Medulla oblongata (tissue), 1 donor: ENCODE data around the gene SAGE1.
"Not testable (repeated sequence)": the region's sequence is repeated elsewhere in the genome, so short reads cannot be mapped to it uniquely, and the experiment has no call there.

Source experiments
- DNase-seq: peaks from one replicate; pipeline ENCODE4 v3.0.0-alpha.2; 2015; ENCODE audit errors: extremely low spot score

The SAGE1 gene, protein sequence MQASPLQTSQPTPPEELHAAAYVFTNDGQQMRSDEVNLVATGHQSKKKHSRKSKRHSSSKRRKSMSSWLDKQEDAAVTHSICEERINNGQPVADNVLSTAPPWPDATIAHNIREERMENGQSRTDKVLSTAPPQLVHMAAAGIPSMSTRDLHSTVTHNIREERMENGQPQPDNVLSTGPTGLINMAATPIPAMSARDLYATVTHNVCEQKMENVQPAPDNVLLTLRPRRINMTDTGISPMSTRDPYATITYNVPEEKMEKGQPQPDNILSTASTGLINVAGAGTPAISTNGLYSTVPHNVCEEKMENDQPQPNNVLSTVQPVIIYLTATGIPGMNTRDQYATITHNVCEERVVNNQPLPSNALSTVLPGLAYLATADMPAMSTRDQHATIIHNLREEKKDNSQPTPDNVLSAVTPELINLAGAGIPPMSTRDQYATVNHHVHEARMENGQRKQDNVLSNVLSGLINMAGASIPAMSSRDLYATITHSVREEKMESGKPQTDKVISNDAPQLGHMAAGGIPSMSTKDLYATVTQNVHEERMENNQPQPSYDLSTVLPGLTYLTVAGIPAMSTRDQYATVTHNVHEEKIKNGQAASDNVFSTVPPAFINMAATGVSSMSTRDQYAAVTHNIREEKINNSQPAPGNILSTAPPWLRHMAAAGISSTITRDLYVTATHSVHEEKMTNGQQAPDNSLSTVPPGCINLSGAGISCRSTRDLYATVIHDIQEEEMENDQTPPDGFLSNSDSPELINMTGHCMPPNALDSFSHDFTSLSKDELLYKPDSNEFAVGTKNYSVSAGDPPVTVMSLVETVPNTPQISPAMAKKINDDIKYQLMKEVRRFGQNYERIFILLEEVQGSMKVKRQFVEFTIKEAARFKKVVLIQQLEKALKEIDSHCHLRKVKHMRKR

DNA sequence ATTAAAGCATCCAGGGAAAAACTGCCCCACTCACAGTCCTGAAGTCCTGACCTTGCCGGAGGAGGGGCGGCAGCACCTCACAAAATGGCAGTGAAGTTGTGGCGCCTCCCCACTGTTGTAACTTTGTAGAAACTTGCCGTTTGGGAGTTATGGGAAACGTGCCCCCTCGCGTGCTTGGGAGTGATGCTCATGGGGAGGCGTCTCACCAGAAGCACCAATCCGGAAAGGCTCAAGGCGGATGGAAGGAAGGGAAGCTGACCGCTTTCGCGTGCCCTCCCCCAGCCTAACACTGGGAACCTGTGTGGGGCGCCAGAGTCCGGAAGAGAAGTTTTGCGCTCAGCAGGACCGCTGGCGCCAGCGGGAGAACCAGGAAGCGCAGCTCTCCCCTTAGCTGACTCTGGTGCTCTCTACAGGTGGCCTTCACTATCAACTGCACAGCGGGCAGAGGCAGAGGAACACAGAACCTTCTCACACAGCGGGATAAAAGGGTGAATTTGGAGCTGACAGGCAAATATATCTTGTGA lies at the start of gene SAGE1, which contains the start of gene CT45A10:
SAGE1 (plus strand) TSS at position 423 of the 524 bp plus-strand sequence. CDS start 2,527 bp downstream, outside the sequence.
CT45A10 (minus strand) TSS at position 151 of the 524 bp plus-strand sequence. CDS start 8,100 bp downstream, outside the sequence.
- no peak for DNase-seq

DNA sequence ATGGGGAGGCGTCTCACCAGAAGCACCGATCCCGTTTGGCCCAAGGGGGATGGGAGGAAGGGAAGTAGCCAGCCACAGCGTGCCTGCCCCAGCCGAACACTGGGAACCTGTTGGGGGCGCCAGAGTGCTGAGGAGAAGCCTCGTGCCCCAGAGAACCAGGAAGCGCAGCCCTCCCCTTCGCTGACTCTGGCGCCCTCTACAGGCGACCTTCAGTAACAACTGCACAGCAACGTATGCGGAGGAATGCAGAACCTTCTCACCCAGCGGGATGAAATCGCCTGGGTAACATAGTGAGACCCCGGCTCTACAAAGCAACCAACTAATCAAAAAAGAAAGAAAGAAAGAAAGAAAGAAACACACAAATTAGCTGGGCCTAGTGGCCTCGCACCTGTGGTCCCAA lies 39.1 kb upstream of the SAGE1 start, which contains the start of gene CT45A8:
CT45A8 (minus strand) TSS at position 101 of the 400 bp plus-strand sequence. CDS start 3,755 bp downstream, outside the sequence.
- DNase-seq = not testable (repeated sequence)

DNA sequence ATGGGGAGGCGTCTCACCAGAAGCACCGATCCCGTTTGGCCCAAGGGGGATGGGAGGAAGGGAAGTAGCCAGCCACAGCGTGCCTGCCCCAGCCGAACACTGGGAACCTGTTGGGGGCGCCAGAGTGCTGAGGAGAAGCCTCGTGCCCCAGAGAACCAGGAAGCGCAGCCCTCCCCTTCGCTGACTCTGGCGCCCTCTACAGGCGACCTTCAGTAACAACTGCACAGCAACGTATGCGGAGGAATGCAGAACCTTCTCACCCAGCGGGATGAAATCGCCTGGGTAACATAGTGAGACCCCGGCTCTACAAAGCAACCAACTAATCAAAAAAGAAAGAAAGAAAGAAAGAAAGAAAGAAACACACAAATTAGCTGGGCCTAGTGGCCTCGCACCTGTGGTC lies 21.8 kb upstream of the SAGE1 start, which contains the start of gene CT45A9:
CT45A9 (minus strand) TSS at position 101 of the 400 bp plus-strand sequence. CDS start 3,751 bp downstream, outside the sequence.
- not testable (repeated sequence) for DNase-seq

DNA sequence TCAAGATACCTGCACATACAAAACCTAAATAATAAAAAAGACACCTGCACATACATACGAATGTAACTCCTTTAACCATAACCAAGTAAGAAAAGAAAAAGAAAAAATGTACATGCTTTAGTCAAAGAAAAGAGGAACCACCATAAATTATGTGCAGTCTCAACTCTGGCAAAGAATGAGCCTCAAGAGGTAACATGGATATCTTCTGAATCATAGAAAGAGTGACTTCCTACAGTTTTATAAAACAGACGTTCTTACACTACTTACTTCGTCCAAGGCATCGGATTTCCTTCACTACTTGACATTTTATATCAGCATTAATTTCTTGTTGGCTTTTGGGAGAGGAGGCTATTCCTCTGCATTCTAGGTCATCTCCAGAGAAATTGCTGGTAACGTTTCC lies 10.8 kb upstream of the SAGE1 start:
- not testable (repeated sequence) for DNase-seq

DNA sequence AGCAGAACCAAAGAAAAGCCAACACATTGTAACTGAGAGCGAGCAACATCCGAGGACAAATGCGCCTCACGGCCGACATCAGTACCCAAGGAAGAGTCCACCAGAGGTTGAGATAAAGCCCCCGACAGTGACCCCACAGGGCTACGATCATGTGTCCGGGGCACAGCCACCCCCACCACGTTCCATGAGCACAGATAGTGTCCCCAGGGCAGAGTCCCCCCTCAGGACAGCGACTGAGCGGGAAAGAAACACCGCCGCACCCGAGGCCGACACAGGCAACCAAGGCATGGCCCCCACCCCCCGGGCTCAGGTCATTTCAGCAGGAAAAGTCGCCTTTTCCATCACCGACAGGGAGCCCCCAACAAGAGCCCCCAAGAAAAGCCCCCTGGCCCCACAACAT lies 5.3 kb upstream of the SAGE1 start:
- DNase-seq = not testable (repeated sequence)

DNA sequence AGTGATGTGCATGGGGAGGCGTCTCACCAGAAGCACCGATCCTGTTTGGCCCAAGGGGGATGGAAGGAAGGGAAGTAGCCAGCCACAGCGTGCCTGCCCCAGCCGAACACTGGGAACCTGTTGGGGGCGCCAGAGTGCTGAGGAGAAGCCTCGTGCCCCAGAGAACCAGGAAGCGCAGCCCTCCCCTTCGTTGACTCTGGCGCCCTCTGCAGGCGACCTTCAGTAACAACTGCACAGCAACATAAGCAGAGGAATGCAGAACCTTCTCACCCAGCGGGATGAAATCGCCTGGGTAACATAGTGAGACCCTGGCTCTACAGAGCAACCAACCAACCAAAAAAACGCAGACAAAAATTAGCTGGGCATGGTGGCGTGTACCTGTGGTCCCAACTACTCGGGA lies 4.5 kb upstream of the SAGE1 start:
- DNase-seq = not testable (repeated sequence)

DNA sequence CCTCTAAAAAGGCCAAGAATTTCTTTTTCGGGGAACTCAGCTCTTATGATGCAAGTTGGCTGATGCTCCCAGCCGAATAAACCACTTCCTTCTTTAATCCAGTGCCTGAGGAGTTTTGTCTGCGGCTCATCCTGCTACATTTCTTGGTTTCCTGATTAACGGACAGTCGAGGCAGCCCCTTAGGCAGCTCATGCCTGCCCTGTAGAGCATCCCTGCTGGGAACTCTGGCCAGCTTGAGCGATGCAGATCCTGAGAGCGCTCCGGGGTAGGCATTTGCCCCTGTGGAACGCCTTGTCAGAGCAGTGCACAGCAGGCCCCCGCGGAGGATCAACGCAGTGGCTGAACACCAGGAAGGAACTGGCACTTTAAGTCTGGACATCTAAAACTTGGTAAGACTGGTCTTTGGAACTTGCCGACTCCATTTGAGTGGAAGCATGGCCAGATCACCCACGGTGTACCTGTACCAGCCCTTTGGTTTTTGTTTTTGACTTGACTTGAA lies 3.4 kb upstream of the SAGE1 start:
- no peak for DNase-seq

DNA sequence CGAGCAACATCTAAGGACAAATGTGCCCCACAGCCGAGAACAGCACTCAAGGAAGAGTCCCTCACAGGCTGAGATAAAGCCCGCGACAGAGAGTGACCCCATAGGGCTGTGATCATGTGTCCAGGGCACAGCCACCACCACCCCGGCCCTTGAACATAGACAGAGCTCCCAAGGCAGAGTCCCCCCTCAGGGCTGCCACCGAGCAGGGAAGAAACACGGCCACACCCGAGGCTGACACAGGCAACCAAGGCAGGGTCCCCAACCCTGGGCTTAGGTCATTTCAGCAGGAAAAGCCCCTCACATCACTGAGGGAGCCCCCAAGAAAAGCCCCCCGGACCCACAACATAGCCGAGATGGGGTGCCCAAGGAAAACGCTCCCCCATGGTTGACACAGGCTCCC lies 735 bp upstream of the SAGE1 start:
- DNase-seq = no peak

DNA sequence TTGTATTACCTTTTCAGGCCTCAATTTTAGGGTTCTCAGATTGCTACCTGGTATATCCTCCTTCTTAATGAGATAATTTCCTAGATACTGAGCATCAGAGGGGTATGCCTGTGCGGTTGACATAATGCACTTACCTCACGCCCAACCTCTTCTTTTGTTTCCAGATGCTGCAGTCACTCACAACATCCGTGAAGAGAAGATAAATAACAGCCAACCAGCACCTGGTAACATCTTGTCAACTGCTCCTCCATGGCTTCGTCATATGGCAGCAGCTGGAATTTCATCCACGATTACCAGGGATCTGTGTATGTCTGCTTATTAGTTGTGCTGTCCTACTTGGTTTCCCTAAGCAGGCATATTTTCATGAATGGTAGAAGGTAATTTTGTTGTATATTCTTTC lies 16.7 kb downstream of the SAGE1 start:
- DNase-seq = no peak

DNA sequence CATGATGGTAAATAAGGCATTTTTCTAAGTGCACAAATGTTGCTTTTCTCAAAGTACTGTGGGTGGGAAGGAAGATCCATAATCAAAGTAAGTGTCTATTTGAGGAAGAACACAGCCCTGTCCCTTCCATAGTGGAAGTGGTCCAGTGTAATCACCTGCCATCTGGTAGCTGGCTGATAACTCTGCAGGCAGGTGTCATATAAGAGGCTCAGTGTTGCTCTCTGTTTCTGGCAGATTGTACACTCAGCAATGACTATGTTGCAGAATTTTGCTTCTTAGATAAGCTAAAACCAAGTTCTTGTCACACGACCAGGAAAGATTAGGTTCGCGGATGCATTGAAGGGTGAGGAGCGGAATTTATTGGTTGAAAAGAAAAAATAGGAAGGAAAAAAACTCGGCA lies 20.9 kb downstream of the SAGE1 start:
- no peak for DNase-seq

DNA sequence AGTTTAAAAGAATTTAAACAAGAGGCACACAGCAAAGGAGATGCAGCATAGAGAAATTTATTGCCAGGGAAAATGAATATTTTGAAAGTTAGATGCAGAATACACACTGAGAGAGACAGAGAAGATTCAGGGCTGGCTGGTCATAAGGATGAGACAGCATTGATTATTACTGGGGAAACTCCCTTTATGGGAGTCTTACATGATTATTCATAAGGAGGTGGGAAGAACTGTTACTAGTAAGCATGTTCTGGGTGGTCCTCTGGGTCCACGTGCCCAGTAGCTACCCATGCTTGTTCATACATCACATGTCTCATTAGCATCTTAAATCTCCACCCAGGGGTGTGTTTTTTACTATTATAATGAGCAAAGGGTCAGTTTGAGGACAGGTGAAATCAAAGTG lies 27.0 kb downstream of the SAGE1 start:
- not testable (repeated sequence) for DNase-seq

DNA sequence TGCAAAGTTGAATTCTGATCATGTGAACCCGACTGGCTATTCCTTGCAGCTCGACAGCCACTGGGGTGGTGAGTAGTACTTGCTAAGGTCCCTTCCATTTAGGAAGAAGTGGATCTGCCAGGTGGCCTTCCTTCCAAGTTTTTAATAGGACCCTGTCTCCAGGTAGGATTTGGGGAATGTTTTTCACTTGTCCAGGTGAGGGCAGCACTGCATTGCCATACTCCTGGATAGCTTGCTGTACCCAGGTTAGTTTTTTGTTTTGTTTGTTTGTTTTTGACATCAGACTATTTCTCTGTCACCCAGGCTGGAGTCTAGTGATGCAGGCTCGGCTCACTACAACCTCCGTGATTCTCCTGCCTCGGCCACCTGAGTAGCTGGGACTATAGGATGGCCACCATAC lies 29.8 kb downstream of the SAGE1 start:
- DNase-seq = no peak

DNA sequence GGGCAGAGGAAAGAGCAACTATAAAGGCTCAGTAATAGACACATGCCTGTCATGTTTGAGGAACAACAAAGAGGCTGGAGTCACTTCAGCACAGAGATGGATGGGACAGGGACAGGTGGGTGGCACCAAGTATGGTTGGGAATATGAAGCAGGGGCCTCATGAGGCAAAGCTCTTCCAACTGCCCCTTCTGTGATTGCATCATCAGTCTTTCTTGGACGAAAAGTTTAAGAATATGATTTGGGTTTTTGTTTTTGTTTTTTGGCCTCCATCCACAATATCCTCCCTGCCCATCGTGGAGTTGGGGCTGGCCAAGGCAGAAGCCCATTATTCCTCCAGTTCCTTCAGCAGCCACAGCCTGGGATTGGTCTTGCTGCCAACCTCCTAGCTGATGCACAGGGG lies 34.4 kb downstream of the SAGE1 start:
- DNase-seq = no peak

DNA sequence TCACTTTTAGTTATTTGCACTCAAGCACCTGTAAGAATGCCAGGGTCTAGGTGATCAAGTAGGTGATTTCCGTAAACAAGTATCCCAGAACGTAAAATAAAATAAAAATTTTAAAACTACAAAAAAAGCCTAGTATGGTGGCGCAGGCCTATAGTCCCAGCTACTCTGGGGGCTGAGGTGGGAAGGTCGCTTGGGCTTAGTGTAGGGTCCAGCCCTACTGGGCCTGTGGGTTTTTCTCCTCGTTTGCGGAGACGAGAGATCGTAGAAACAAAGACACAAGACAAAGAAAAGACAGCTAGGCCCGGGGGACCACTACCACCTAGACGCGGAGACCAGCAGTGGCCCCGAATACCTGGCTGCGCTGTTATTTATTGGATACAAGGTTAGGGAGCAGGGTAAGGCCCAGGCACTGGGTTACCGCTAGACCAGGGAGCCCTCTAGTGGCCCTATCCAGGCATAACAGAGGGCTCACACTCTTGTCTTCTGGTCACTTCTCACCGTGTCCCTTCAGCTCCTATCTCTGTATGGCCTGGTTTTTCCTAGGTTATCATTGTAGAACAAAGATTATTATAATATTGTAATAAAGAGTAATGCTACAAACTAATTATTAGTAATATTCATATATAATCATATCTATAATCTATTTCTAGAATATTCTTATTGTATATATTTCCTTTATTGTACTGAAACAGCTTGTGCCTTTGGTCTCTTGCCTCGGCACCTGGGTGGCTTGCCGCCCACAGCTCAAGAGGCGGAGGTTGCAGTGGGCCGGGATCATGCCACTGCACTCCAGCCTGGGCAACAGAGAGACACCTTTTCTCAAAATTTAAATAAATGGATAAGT lies 38.4 kb downstream of the SAGE1 start:
- DNase-seq = peak; percentile 26

DNA sequence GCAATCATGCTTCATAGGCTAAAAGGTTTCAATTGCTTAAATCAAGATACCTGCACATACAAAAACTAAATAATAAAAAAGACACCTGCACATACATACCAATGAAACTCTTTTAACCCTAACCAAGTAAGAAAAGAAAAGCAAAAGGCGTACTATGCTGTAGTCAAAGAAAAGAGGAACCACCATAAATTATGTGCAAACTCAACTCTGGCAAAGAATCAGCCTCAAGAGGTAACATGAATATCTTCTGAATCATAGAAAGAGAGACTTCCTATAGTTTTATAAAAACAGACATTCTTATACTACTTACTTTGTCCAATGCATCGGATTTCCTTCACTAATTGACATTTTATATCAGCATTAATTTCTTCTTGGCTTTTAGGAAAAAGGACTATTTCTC lies 51.0 kb downstream of the SAGE1 start:
- DNase-seq = no peak

DNA sequence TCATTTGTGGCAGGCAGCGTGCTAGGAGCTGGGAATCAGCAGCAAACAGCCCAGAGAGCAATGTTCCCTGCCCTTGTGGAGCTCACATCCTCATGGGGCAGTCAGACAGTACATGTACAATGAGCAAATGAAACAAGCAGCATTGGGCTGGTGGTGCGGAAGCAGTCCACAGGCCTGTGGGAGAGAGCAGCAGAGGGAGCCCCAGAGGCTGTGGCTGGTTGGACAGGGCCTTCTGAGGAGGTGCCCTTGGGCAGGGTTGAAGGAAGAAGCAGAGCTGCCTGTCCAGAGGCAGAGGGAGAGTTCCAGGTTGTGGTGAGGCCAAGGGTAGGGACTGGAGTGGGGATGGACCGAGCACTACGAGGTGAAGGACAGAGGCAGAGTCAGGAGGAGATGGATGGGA lies 57.8 kb downstream of the SAGE1 start:
- DNase-seq = no peak
